GM08714 (cell line): Measurements from ENCODE around the gene MAP4K3.
"Not testable (repeated sequence)": the region's sequence is repeated elsewhere in the genome, so short reads cannot be mapped to it uniquely, and the experiment has no call there.

ENCODE experiments used
- H3K4me3 ChIP-seq: fragments of 200-500 bp; sonication (Bioruptor generic); 2 replicates; pipeline ENCODE4 v1.5.1; 2014; ENCODE audit warnings: mild to moderate bottlenecking, low read length, inconsistent platforms
- ZNF274 ChIP-seq: IDR thresholded peaks from 2 replicates; pipeline ENCODE4 v1.6.1; 2012; ENCODE audit warnings: mild to moderate bottlenecking, low read depth, low read length

MAP4K3 gene

GRCh38 chr2:39408351-39409136, 28.5 kb downstream of the MAP4K3 start:
- peak overlapping the region; percentile 25; the same call in 1 of the 2 replicates for H3K4me3 ChIP-seq

GRCh38 chr2:39407516-39408296, 29.4 kb downstream of the MAP4K3 start:
- no peak for TF ChIP-seq ZNF274
- H3K4me3 ChIP-seq = no peak overlapping the region

More at GRCh38 chr2:39408351-39409136, 28.5 kb downstream of the MAP4K3 start:
- TF ChIP-seq ZNF274 = no peak

GRCh38 chr2:39405364-39405763, 31.7 kb downstream of the MAP4K3 start:
- TF ChIP-seq ZNF274 = no peak

GRCh38 chr2:39403311-39403710, 33.8 kb downstream of the MAP4K3 start:
- TF ChIP-seq ZNF274 = no peak

More at GRCh38 chr2:39405364-39405763, 31.7 kb downstream of the MAP4K3 start:
- H3K4me3 ChIP-seq = no peak overlapping the region

GRCh38 chr2:39401319-39401718, 35.8 kb downstream of the MAP4K3 start:
- no peak overlapping the region for H3K4me3 ChIP-seq
- no peak for TF ChIP-seq ZNF274

More at GRCh38 chr2:39403311-39403710, 33.8 kb downstream of the MAP4K3 start:
- H3K4me3 ChIP-seq = no peak overlapping the region

- TF ChIP-seq ZNF274 = no peak
- no peak overlapping the region for H3K4me3 ChIP-seq
Observed at GRCh38 chr2:39399570-39399969, 37.5 kb downstream of the MAP4K3 start.

- no peak overlapping the region for H3K4me3 ChIP-seq
- no peak for TF ChIP-seq ZNF274
Observed at GRCh38 chr2:39395313-39395712, 41.8 kb downstream of the MAP4K3 start.

GRCh38 chr2:39394516-39394961, 42.5 kb downstream of the MAP4K3 start:
- H3K4me3 ChIP-seq = no peak overlapping the region
- no peak for TF ChIP-seq ZNF274

- TF ChIP-seq ZNF274 = no peak
- no peak overlapping the region for H3K4me3 ChIP-seq
Observed at GRCh38 chr2:39392672-39393071, 44.4 kb downstream of the MAP4K3 start.

- no peak for TF ChIP-seq ZNF274
- no peak overlapping the region for H3K4me3 ChIP-seq
Observed at GRCh38 chr2:39390216-39390615, 46.9 kb downstream of the MAP4K3 start.

- H3K4me3 ChIP-seq = no peak overlapping the region
- no peak for TF ChIP-seq ZNF274
Observed at GRCh38 chr2:39386064-39386463, 51.0 kb downstream of the MAP4K3 start.

GRCh38 chr2:39385172-39385571, 51.9 kb downstream of the MAP4K3 start:
- no peak overlapping the region for H3K4me3 ChIP-seq
- TF ChIP-seq ZNF274 = no peak

GRCh38 chr2:39384071-39384470, 53.0 kb downstream of the MAP4K3 start:
- H3K4me3 ChIP-seq = not testable (repeated sequence)

- no peak overlapping the region for H3K4me3 ChIP-seq
- TF ChIP-seq ZNF274 = no peak
Observed at GRCh38 chr2:39383146-39383545, 53.9 kb downstream of the MAP4K3 start.

GRCh38 chr2:39381653-39382052, 55.4 kb downstream of the MAP4K3 start:
- H3K4me3 ChIP-seq = no peak overlapping the region
- TF ChIP-seq ZNF274 = no peak
